NCI-H2081 treated with DMSO at 0.1 percent for 48 hours (cell line): Measurements from ENCODE around the gene LYZL4.

ENCODE experiments used
- DNase-seq: peaks from one replicate; lab custom pipeline; 2025; lab: John Stamatoyannopoulos, UW

Gene LYZL4

DNA sequence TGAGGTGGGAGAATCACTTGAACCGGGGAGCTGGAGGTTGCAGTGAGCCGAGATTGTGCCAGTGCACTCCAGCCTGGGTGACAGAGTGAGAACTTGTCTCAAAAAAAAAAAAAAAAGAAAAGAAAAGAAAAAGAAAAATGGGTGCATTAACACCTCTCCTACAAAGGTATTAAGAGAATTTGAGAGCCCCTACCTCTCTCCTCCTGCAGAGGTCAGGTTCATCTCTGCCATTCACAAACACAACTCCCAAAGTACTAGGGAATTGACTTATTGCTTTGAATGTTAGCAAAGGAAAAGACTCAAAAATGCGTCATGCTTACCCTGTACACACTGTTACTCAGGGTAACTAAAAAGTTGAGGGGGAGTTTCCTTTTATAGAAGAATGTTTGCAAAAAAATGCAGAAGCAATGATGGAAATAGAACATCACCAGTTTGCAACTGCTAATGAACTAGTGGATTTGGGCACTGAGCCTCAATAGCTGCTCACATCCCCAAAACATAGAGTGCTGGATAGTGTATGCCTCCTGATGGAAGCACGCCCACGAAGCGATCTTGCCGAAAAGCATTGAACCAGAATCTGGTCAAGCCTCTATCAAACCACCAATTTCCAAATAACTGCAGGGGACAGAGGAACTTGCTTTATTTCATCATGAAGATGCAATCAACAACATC lies 15.5 kb upstream of the LYZL4 start:
- DNase-seq, result no peak

DNA sequence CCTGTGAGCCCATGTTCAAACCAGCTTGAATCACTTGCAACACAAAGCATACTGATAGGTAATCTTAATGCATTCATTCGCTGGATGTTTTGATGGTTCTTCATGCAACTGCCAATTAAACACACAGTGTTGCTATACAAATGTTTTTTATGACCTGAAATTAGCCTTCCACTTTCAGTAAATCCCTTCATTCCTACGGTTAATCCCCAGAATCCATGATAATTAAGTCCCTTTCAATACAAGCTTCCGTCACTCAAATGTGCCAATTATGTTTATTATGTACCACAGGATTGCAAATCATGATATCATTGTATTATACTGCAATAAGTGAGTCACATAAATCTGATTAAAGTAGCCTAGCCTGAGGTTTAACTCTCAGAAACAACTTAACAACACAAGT lies 14.5 kb upstream of the LYZL4 start:
- DNase-seq, result no peak

DNA sequence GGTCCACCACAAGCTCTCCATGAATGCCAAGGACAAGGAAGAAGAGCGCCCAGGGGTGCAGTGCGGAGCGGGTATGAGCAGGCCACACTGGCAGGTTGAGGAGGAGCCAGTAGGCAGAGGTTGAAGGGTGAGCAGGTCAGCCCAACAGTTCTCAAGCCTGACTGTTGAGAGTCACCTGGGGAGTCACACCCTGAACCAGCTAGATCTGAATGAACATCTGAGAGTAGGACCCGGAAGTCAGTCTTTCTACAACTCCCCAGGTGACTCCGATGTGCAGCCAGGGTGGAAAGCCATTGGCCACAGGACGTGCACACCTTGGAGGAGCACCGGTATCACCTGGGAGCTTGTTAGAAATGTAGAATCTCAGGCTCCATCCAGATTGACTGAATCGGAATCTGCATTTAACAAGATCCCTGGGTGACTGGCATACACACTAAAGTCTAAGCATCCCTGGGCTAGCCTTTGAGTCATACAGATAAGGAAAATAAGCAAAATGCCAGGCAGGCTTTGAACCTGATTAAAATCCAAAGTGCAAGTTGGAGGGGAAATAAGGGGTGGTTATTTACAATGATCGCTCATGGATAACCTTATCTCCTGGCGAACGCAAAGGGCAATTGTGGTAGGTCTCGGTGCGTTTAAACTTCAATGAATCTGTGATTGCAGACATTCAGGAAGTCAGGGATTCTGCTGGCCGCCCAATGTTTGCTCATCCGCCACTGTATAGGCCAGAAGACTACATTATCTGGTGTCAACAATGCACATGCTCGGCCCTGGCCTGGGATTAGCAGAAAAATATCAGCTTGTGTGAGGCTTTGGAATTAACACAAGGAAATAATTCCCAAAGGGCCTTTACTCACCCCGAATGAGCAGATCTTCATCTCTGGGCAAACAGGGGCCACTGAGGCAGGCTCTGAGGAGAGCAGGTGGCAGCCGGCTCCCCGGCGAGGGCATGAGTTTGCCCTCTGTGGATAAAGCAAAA lies 11.7 kb upstream of the LYZL4 start:
- DNase-seq, result no peak

DNA sequence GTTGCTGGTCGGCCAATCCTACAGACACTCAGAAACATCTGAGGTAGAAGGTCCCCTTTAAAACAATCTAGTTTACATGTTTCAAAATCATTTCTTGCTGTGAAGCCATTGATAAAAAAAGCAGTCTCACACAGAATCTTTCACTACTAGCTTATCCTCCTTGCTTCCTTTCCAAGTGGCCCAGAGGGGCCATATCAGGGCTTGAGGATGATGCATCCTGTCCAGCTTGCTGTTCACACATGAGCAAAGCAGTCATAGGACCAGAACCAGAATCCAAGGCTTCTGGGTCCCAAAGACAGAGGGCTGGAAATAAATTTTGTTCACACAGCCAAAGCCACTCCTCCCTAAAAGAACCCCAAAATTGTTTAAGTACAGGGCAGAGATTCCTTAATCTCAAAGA lies 9.2 kb upstream of the LYZL4 start:
- no peak for DNase-seq

- no peak for DNase-seq
Measured at GRCh38 chr3:42412526-42413155, 2.2 kb upstream of the LYZL4 start.

GRCh38 chr3:42411429-42411828 lies 1.0 kb upstream of the LYZL4 start:
- no peak for DNase-seq

DNA sequence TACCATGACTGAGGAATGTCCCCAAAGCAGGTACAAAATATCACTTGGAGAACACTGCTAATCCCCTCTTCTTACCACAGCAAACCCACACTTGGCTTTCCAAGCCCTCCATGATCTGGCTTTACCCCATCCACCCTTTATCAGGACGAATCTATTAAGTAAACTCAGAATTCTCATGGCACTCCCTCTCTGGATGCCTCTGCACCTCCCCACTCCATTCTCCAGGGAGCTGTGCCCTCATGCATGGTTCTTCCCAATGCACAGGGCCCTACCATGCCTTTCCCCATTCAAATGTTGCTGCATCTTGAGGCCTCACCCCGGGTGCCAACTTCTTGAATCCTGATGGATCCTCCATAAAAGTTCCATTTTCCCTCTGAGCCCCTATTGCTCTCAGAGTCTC lies 2.3 kb downstream of the LYZL4 start:
- no peak for DNase-seq

DNA sequence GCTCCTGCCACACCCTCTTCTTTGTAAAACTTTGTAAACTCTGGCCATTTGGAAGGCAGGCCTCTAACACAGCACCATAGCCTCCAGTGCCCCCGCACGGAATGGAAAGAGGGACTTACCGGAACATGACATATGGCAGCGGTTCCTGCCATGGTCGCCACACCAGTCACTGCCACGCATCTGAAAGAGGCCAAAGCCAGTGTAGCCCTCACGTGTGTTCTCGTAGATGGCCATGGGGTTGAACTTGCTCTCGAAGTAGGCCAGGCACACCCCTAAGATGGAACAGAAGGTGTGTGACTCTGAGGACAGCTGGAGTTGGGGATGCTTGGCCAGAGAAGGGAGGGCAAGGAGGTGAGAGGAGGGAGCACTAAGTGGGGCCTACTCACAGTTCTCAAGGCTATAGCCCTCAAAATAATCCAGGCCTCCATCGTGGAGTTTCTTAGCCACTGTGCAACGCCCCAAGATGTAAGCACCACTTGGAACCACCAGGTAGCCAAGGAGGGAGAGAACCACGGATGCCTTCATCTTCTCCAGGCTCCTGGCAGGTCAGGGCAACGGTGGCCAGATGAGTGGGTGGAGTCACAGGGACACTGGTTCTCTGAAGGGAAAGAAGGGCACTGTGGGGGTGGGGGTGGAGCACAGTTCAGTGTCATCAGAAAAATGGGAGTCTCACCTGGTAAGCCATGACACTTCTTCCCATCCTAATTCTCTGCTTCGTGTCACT lies 3.5 kb downstream of the LYZL4 start:
- no peak for DNase-seq

DNA sequence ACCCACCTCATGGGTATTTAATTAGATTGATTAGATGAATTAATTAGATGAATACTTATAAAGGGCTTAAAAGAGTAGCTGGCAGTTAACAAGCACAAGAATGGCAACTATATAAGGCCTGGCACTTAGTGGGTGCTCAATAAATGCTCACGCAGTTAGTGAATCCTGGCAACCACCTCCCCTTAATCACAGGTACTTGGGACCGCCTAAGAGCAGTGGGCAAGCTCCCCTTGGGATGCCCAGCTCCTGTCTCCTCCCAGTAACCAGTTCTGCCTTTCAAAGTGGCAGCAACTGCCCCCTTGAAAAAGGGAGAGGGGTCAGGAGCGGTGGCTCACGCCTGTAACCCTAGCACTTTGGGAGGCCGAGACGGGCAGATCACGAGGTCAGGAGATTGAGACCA lies 4.6 kb downstream of the LYZL4 start:
- DNase-seq, result no peak

DNA sequence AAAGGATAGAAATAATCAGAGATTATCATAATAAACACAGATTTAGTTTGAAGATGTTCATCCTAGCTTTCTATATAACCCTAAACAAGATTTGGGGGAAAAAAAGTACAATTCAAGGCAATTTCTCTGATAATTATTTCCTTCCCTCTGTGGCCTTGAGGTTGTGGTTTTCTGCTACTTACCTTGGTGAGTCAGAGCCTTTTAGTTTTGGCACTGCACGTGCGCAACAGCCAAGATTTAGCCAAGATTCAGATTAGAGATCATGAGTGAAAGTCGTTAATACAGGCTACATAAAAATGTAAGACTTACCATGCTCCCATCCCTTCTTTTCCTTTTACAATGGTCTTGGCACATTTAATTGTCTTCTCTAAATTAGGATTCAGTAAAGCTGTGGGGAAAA lies 6.7 kb downstream of the LYZL4 start:
- DNase-seq, result no peak

DNA sequence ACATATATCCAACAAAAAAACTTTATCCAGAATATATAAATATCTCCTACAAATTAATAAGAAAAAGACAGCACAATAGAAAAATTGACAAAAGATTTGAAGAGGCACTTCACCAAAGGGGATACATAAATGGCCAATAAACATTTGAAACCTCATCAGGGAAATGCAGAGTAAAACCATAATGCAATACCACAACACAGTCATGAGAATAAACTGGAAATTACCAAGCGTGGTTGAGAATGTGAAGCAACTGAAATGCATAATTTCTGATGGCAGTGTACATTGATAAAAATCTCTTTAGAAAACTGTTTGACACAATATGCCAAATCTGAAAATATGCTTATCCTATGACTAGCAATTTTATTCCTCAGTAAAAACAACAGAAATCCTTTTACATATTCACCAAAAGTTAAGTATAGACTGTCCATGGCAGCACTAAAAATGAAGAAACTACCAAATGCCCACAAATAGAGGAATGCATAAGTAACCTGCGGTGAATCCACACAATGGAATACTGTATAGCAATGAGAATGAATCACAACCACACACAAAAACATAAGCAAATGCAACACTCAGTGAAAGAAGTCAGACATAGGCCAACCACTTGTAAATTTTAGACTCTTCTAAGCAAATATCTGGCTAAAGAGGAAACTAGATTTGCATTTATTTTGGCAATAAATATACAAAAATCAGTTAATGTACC lies 7.9 kb downstream of the LYZL4 start:
- no peak for DNase-seq

DNA sequence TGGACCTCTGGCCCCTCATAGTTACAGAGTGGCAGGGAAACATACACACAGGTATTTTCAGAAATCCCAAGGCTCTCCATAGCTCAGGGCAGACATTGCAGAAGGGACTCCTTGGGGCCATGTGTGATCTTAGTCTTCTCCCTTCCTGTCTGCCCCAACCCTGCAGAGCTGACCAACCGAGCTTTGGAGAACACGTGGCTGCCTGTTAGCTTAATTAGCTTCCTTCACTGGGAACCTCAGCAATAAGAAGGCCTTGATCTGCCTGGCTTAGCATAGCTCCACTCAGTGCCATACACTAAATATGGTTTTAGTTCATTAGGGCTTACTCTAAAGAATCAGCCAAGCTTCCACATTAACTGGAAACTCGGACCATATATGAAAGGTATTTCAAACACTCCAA lies 12.3 kb downstream of the LYZL4 start:
- DNase-seq, result no peak

GRCh38 chr3:42397644-42398043 lies 12.8 kb downstream of the LYZL4 start:
- no peak for DNase-seq

DNA sequence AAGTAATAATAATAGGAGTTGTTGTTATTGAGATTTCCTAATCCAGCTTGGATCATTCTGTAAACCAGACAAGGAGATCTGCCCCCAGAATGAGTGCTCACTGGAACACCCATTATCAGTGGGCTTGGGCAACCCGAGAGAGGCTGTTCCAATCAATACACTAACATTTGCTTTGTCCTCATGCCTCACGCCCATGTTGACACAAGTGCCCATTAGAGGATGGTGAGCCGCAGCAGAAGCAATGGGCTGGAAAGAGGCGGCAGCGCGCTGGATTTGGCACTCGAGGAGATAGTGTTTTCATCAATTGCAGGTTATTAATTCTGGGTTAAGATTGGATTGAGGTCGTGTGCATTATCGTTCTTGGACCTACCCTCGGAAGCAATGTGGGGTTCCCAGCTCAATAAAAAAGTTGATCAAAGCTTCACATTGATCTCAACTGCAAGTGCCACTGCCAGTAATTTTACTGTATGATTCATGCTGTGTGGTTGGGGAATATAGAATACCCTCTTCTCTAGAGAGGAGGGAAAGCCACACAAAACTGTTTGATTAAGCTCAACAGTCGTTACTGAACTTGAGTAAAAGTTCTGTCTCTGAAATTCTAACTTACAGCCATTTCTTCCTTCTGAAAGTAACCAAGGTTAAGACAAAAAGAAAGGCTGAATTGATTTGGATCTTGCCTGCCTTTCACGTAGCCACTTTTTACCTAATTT lies 15.7 kb downstream of the LYZL4 start:
- no peak for DNase-seq

DNA sequence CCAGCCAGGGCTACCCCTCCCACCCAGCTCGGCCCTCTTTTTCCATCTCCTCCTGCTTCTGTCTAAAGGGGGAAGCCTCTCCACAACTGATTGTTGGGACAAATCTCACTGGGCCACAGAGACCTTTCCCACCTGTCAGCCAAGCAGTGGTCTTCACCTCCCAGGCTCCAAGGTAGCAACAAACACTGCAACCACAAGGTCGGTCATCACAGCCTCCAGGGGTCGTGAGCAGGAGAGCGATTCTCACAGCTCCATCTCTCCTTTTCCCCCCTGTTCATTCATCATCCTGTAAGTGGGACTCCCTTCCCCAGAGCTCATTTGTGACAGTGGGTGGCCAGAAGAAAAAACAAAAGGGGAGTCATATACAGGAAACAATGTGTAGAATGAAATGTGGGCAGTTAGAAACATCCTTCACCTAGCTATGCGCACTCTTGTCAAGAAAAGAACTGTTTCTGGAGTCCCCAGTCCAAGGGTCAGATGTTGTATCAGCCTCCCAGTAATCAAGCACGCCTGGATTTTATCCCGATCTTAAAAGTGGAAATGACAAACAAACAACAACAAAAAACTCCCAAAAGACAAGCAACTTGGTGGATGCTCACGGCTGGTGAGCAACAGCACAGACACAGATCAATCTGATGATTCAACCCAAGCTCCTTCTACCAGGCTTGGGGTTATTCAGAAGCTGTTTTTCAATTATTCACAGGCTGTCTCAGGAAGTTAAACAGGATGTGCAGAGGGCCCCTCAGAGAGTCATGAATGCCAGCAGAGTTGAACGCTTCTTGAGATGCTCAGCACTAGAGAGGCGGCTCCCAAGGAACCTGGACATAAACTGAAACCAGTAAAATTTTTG lies 22.4 kb downstream of the LYZL4 start:
- DNase-seq, result no peak

GRCh38 chr3:42381551-42382082 lies 28.8 kb downstream of the LYZL4 start:
- no peak for DNase-seq

GRCh38 chr3:42377681-42378080 lies 32.7 kb downstream of the LYZL4 start:
- no peak for DNase-seq

DNA sequence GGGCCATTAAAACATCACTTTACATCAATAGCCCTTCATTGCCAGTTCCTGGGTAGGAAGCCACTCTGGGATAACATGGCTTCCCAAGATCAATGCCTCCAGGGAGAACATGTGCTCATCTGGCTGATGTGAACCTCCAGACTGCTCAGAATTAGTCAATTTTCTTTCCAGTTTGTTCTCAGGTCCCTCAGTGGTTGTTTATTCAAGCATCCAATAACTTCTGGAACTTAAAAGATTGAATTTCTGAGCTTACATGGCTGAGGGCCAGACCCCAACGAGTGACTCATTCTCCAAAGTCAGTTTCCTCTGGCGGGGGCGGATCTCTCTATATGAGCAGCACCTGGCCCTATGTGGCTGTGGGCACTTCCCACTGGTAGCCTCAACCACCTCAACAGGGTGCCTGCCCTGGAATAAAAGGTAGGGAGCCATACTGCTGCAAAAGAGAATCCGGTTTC lies 34.0 kb downstream of the LYZL4 start:
- DNase-seq, result no peak

GRCh38 chr3:42375121-42375800 lies 35.1 kb downstream of the LYZL4 start:
- no peak for DNase-seq
